SK-N-SH (cell line): ENCODE results near the gene GFY. TPM values are rescaled to one million over a fixed set of nuclear protein-coding genes. Genes with fewer than 3 reads are reported as not detected.

Experiments
- CTCF ChIA-PET: fragments of 300-600, 350-600 bp; formaldehyde crosslinking; extraction: SDS; loops from one replicate; lab custom pipeline; 2021; lab: Yijun Ruan, JAX
- POLR2A ChIA-PET: fragments of 350-600 bp; sonication (Branson Sonifier 250); formaldehyde crosslinking; extraction: SDS; loops from one replicate; lab custom pipeline; 2020; ENCODE audit warnings: antibody characterized with exemption, inconsistent platforms; lab: Yijun Ruan, JAX
- DNase-seq: peaks from one replicate; pipeline ENCODE4 v3.0.0; 2012
- H2AFZ ChIP-seq: fragments of 200-600 bp; sonication (generic); 2 replicates; pipeline ENCODE4 v1.8.1; 2016; ENCODE audit warnings: antibody characterized with exemption, mild to moderate bottlenecking, low read depth
- H3F3A ChIP-seq: fragments of 200-600 bp; sonication (generic); replicated peaks from 2 replicates; pipeline ENCODE3; 2016; ENCODE audit warnings: antibody characterized with exemption, mild to moderate bottlenecking; ENCODE audit not compliant: insufficient read depth
- H3K27ac ChIP-seq, 2 experiments: fragments of 200-500 bp in 1 of 2; fragments of 200-600 bp in 1 of 2; sonication (Bioruptor generic) in 1 of 2; sonication (generic), shearing (Covaris generic) in 1 of 2; 2 replicates each; pipeline versions ENCODE4 v1.5.1 to v1.6.1; 2014 to 2016; ENCODE audit warnings: low read depth in 2 of 2, inconsistent platforms in 1 of 2, low read length in 1 of 2, mild to moderate bottlenecking in 1 of 2, mixed read lengths in 1 of 2
- H3K27me3 ChIP-seq: fragments of 200-600 bp; sonication (generic), shearing (Covaris generic); 2 replicates; pipeline ENCODE4 v1.6.1; 2016; ENCODE audit warnings: mixed run types; ENCODE audit not compliant: insufficient read depth
- H3K36me3 ChIP-seq, 2 experiments: fragments of 200-500 bp in 1 of 2; fragments of 200-600 bp in 1 of 2; sonication (Bioruptor generic) in 1 of 2; sonication (generic) in 1 of 2; replicated peaks in 1 of 2; 2 replicates each; pipeline versions ENCODE3 to v1.5.1; 2014 to 2016; ENCODE audit warnings: low read length in 1 of 2, mild to moderate bottlenecking in 1 of 2; ENCODE audit not compliant: insufficient read depth in 2 of 2, control insufficient read depth in 1 of 2
- H3K4me1 ChIP-seq, 2 experiments: fragments of 200-500 bp in 1 of 2; fragments of 200-600 bp in 1 of 2; sonication (Bioruptor generic) in 1 of 2; sonication (generic), shearing (Covaris generic) in 1 of 2; 2 replicates each; pipeline versions ENCODE4 v1.5.1 to v1.6.1; 2014 to 2016; ENCODE audit warnings: low read depth in 1 of 2, low read length in 1 of 2, mixed run types in 1 of 2; ENCODE audit not compliant: insufficient read depth in 2 of 2, control insufficient read depth in 1 of 2
- H3K4me2 ChIP-seq: fragments of 200-600 bp; sonication (generic), shearing (Covaris generic); 2 replicates; pipeline ENCODE4 v1.6.1; 2017; ENCODE audit warnings: mixed run types
- H3K4me3 ChIP-seq, 2 experiments: fragments of 200-500 bp in 1 of 2; fragments of 200-600 bp in 1 of 2; sonication (Bioruptor generic) in 1 of 2; sonication (generic), shearing (Covaris generic) in 1 of 2; 2 replicates each; pipeline versions ENCODE4 v1.5.1 to v1.8.1; 2014 to 2016; ENCODE audit warnings: low read depth in 2 of 2, inconsistent platforms in 1 of 2, low read length in 1 of 2, mild to moderate bottlenecking in 1 of 2, mixed read lengths in 1 of 2, moderate library complexity in 1 of 2
- H3K79me2 ChIP-seq: fragments of 200-600 bp; sonication (generic); 2 replicates; pipeline ENCODE4 v1.8.1; 2017; ENCODE audit warnings: mild to moderate bottlenecking; ENCODE audit not compliant: insufficient read depth
- H3K9ac ChIP-seq: fragments of 200-600 bp; sonication (generic); 2 replicates; pipeline ENCODE4 v1.6.1; 2017; ENCODE audit warnings: mixed run types
- H3K9me2 ChIP-seq: fragments of 200-600 bp; sonication (generic); 2 replicates; pipeline ENCODE4 v1.6.1; 2017; ENCODE audit warnings: mixed run types
- H3K9me3 ChIP-seq: fragments of 200-600 bp; sonication (generic); 2 replicates; pipeline ENCODE4 v1.6.1; 2017; ENCODE audit warnings: mixed run types, mild to moderate bottlenecking, moderate library complexity
- H4K20me1 ChIP-seq: fragments of 200-600 bp; sonication (generic); 2 replicates; pipeline ENCODE4 v1.6.1; 2017; ENCODE audit warnings: mild to moderate bottlenecking, mixed run types; ENCODE audit not compliant: insufficient read depth
- CHD2 ChIP-seq: fragments of 150-350 bp; IDR thresholded peaks from 2 replicates; pipeline ENCODE4 v1.6.1; 2018; ENCODE audit warnings: low read length; ENCODE audit not compliant: partially characterized antibody
- ELF1 ChIP-seq: IDR thresholded peaks from 2 replicates; pipeline ENCODE4 v1.4.0; 2012
- EP300 ChIP-seq, 2 experiments: IDR thresholded peaks; 2 replicates each; pipeline versions ENCODE4 v1.4.0 to v1.6.1; 2012; ENCODE audit warnings: borderline replicate concordance in 1 of 2, low read depth in 1 of 2, low read length in 1 of 2
- FOSL2 ChIP-seq: IDR thresholded peaks from 2 replicates; pipeline ENCODE4 v1.4.0; 2012; ENCODE audit warnings: low read depth, mild to moderate bottlenecking, moderate library complexity, borderline replicate concordance
- FOXJ3 ChIP-seq: sonication (generic); formaldehyde crosslinking; IDR thresholded peaks from 2 replicates; pipeline ENCODE4 v1.5.1; 2020; ENCODE audit warnings: mild to moderate bottlenecking, missing genetic modification reagents
- FOXM1 ChIP-seq: IDR thresholded peaks from 2 replicates; pipeline ENCODE4 v1.4.0; 2012; ENCODE audit warnings: low read depth, mild to moderate bottlenecking
- GATA2 ChIP-seq: sonication (generic); formaldehyde crosslinking; IDR thresholded peaks from 2 replicates; pipeline ENCODE4 v1.5.0; 2020; ENCODE audit warnings: mild to moderate bottlenecking, missing genetic modification reagents
- IRF3 ChIP-seq: fragments of 150-350 bp; IDR thresholded peaks from 2 replicates; pipeline ENCODE4 v1.6.1; 2016; ENCODE audit warnings: mild to moderate bottlenecking, low read depth, low read length
- JUND ChIP-seq: IDR thresholded peaks from 2 replicates; pipeline ENCODE4 v1.4.0; 2012
- MXI1 ChIP-seq: IDR thresholded peaks from 2 replicates; pipeline ENCODE4 v1.6.1; 2012; ENCODE audit warnings: mild to moderate bottlenecking, low read depth, low read length, improper control_type of control experiment
- RAD21 ChIP-seq: IDR thresholded peaks from 2 replicates; pipeline ENCODE4 v1.6.1; 2012; ENCODE audit warnings: mild to moderate bottlenecking, low read length
- RCOR1 ChIP-seq: fragments of 150-350 bp; IDR thresholded peaks from 2 replicates; pipeline ENCODE4 v1.6.1; 2017; ENCODE audit warnings: antibody characterized with exemption, low read length
- SMC3 ChIP-seq: IDR thresholded peaks from 2 replicates; pipeline ENCODE4 v1.6.1; 2012; ENCODE audit warnings: low read depth, low read length, improper control_type of control experiment
- TCF12 ChIP-seq: IDR thresholded peaks from 2 replicates; pipeline ENCODE4 v1.4.0; 2012
- USF1 ChIP-seq: IDR thresholded peaks from 2 replicates; pipeline ENCODE4 v1.4.0; 2012; ENCODE audit warnings: low read depth, borderline replicate concordance
- YY1 ChIP-seq: IDR thresholded peaks from 2 replicates; pipeline ENCODE4 v1.4.0; 2012; ENCODE audit warnings: low read depth, mild to moderate bottlenecking
- WGBS: methylation state at CpG from one replicate; pipeline ENCODE4 v1.1.6; 2017; ENCODE audit warnings: low lambda C conversion rate; 5-methylcytosine and 5-hydroxymethylcytosine counted together
- polyA plus RNA-seq, 3 experiments: library from polyadenylated mRNA; depleted of rRNA; stranded (reverse); fragments of >200 nt; gene quantifications; 2 replicates each; pipeline ENCODE4 v1.2.3, GENCODE V29; 2012
- TF ChIP-seq, protein P1 (sequence below): IDR thresholded peaks from 2 replicates; pipeline ENCODE4 v1.4.0; 2012; ENCODE audit warnings: low read depth, borderline replicate concordance
- TF ChIP-seq, protein P2 (sequence below): fragments of 150-350 bp; IDR thresholded peaks from 2 replicates; pipeline ENCODE4 v1.6.1; 2017; ENCODE audit warnings: antibody characterized with exemption, low read length, low read depth, borderline replicate concordance

GFY gene
- polyA plus RNA-seq, 1 of the 3 experiments (the other 2 are of a cell fraction), result not detected

- TF ChIP-seq USF1 (no peak), JUND (no peak), IRF3 (no peak), RCOR1 (no peak), GATA2 (CRISPR knock-in tag) (no peak), FOXM1 (no peak), RAD21 (no peak)
Measured at GRCh38 chr19:49465371-49465770, 40.2 kb downstream of the GFY start (continued).

DNA sequence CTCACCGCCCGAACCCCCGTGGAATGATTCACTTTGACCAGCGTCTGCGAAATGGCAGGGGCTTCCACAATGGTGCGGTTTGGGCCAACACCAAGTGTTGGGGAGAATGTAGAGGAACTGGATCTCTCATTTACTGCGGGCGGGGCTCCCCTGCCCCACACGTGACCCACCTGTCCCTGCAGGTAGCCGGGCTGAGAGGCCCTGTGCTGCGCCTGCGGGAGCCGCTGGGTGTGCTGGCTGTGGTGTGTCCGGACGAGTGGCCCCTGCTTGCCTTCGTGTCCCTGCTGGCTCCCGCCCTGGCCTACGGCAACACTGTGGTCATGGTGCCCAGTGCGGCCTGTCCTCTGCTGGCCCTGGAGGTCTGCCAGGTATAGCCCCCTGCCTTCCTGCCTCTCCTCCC lies 43.0 kb downstream of the GFY start:
- ChIA-PET CTCF (no interaction called here), POLR2A (interaction anchor here (0.6 kb wide), 1 partner anchor 15 kb away, joined by 3 read pairs; the partner anchor contains the start of gene ALDH16A1)

GRCh38 chr19:49468746-49469447 lies 43.7 kb downstream of the GFY start:
- no peak for TF ChIP-seq CHD2
- TF ChIP-seq, protein P1, sequence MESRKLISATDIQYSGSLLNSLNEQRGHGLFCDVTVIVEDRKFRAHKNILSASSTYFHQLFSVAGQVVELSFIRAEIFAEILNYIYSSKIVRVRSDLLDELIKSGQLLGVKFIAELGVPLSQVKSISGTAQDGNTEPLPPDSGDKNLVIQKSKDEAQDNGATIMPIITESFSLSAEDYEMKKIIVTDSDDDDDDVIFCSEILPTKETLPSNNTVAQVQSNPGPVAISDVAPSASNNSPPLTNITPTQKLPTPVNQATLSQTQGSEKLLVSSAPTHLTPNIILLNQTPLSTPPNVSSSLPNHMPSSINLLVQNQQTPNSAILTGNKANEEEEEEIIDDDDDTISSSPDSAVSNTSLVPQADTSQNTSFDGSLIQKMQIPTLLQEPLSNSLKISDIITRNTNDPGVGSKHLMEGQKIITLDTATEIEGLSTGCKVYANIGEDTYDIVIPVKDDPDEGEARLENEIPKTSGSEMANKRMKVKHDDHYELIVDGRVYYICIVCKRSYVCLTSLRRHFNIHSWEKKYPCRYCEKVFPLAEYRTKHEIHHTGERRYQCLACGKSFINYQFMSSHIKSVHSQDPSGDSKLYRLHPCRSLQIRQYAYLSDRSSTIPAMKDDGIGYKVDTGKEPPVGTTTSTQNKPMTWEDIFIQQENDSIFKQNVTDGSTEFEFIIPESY, result no peak
- peaks cover 0 to 3% of the 10 kb centered on the region in 2 experiments; a peak in 2 of 4 replicates for H3K4me1 ChIP-seq
- H3K9me2 ChIP-seq, result no peaks in the 10 kb centered on the region
- H3K4me2 ChIP-seq, result no peak overlapping the region
- no peak overlapping the region for H3K9ac ChIP-seq
- no peaks in the 10 kb centered on the region for H3K36me3 ChIP-seq
- H3F3A ChIP-seq, result no peaks in the 10 kb centered on the region
- no peak overlapping the region for H3K4me3 ChIP-seq
- 92% methylated on average over 15 of the region's 15 CpGs for WGBS
- no peaks in the 10 kb centered on the region for H4K20me1 ChIP-seq
- ChIA-PET CTCF (no interaction called here), POLR2A (no interaction called here)
- no peaks in the 10 kb centered on the region for H3K27me3 ChIP-seq
- no peak overlapping the region for H2AFZ ChIP-seq
- H3K79me2 ChIP-seq, result no peaks in the 10 kb centered on the region
- no peaks in the 10 kb centered on the region for H3K9me3 ChIP-seq
- DNase-seq, result no peak
- H3K27ac ChIP-seq, result no peak overlapping the region

More for the DNA sequence above, 43.0 kb downstream of the GFY start:
- Histone ChIP-seq H3K4me2 (no peak overlapping the region), H3K9ac (no peak overlapping the region), H3K4me1 (no peaks in the 10 kb centered on the region), H3K9me2 (no peaks in the 10 kb centered on the region)
- 91% methylated on average over 18 of the region's 19 CpGs for WGBS
- TF ChIP-seq FOXJ3 (CRISPR knock-in tag) (no peak), CHD2 (no peak), YY1 (no peak), MXI1 (no peak), ELF1 (no peak), RCOR1 (no peak), TCF12 (no peak), EP300 (IDR thresholded peaks at IDR 0.05; ENCODE audit: borderline replicate concordance in 1 of 2, low read depth in 1 of 2, low read length in 1 of 2) (no peak), GATA2 (CRISPR knock-in tag) (no peak), SMC3 (no peak), FOSL2 (no peak), FOXM1 (no peak)
- TF ChIP-seq, protein P2, sequence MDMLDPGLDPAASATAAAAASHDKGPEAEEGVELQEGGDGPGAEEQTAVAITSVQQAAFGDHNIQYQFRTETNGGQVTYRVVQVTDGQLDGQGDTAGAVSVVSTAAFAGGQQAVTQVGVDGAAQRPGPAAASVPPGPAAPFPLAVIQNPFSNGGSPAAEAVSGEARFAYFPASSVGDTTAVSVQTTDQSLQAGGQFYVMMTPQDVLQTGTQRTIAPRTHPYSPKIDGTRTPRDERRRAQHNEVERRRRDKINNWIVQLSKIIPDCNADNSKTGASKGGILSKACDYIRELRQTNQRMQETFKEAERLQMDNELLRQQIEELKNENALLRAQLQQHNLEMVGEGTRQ, result no peak
- TF ChIP-seq, all 33 proteins: peak for 0
- Histone ChIP-seq H2AFZ (no peak overlapping the region), H4K20me1 (no peaks in the 10 kb centered on the region), H3K9me3 (no peaks in the 10 kb centered on the region), H3K79me2 (no peaks in the 10 kb centered on the region), H3F3A (no peaks in the 10 kb centered on the region), H3K27me3 (no peaks in the 10 kb centered on the region), H3K27ac (no peak overlapping the region), H3K36me3 (no peaks in the 10 kb centered on the region), H3K4me3 (no peak overlapping the region)
- DNase-seq, result no peak
